Activated CD4-positive, alpha-beta T cell treated with anti-CD3 and anti-CD28 coated beads for 24 hours (primary cell): ENCODE measurements around the gene VSTM4.

Source experiments
- DNase-seq, 2 donors: peaks; one replicate each; pipeline ENCODE4 v3.0.0-alpha.2; 2020; ENCODE audit warnings: low read depth in 2 of 2

Gene VSTM4

DNA sequence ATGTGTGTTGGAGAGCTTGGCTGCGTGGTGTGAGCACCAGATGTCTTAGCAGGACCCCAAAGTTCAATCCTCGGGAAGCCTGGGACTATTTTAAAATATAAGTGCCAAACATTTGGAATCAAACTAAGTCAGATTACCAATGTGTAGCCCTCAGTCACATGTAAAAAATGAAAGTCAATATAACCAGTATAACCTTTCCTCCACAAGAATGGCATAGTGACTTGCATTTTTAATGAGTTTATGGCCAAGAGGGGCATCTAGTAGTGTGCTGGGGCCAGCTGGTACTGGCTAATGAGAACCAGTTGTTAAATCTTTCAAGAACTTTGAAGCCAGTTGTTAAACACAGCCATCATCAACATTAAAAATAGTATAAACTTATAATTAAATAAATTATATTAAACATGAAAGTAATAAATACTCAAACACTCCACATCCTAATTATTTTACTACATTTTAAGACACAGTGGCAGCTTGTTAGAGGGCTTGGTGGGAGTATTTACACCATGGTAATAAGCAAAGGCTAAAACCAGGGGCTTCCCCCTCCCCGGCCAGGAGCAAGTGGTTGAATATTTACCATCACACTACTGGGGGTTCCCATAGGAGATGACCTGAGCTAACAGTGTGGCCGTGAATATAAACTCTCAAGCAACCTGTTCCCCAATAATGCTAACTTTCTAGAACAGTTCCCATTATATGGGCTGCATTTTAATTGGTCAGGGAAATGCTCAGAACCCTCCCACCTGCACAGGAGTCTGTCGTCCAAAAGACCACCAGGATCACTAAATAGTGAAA, 26.4 kb upstream of the VSTM4 start:
- DNase-seq = no peak

GRCh38 chr10:49140304-49141177, 25.2 kb upstream of the VSTM4 start:
- DNase-seq = no peak

DNA sequence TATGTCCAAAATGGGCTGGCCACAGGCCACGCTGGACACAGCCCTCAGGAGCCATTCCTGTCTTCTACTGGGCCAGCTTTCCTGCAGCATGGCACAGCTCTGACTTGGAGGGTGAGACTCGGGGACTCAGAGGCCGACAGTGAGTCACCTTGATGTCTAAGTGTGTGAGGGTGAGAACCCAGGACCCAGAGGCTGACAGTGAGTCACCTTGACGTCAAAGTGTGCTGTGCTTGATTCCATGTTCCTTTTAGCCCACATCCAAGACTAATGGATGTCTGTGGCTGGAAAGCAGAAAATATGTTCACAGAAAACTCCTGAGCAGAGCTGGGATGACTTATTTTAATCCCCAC, 24.5 kb upstream of the VSTM4 start:
- DNase-seq = no peak

- no peak for DNase-seq
Observed at GRCh38 chr10:49139028-49139845, 23.9 kb upstream of the VSTM4 start.

- DNase-seq = no peak
Observed at GRCh38 chr10:49138361-49138891, 23.1 kb upstream of the VSTM4 start.

- DNase-seq = no peak
Observed at GRCh38 chr10:49136525-49136924, 21.2 kb upstream of the VSTM4 start.

GRCh38 chr10:49135575-49136313, 20.4 kb upstream of the VSTM4 start:
- DNase-seq = no peak

DNA sequence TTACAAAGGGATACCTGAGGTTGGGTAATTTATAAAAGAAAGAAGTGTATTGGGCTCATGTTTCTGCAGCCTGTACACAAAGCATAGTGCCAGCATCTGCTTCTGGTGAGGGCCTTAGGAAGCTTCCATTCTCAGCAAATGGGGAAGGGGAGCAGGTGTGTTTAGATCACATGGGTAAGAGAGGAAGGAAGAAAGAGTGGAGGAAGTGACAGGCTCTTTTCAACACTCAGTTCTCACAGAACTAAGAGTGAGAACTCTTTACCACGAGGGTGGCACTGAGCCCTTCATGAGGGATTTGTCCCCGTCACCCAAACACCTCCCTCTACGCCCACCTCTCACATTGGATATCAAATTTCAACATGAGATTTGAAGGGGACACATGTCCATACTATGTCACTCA, 19.0 kb upstream of the VSTM4 start:
- DNase-seq = no peak

DNA sequence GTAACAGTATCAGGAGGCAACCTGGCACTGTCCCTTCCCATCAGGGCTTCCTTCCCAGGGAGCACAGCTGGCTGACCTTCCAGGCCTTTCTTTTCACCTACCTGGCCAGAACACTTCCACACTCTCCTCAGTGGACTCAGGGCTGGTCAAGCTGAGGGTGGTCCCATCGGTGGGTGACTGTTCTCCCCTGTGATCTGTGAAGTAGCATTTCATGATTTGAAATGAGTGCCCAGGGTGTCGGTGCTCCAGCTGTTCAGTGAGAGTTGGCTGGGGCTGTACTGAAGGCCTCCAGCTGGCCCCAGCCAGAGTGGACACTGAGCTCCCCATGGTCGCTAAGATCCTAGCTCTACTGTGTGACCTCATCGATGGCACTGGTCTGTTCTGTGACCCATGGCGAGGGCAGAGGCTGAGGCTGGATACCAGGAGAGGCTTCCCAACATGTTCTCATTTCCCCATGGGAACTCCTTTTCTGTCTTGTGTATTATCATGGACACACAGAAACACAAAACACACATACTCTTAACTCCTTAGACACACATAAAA, 18.5 kb upstream of the VSTM4 start, which contains the start of gene FAM170B:
Gene FAM170B (minus strand): TSS at position 316 of the 543 bp plus-strand sequence. CDS start 103 bp downstream, at position 213.
- no peak for DNase-seq

GRCh38 chr10:49132362-49132737, 17.0 kb upstream of the VSTM4 start:
- DNase-seq = no peak

- DNase-seq = no peak
Observed at GRCh38 chr10:49131507-49132361, 16.4 kb upstream of the VSTM4 start.

- no peak for DNase-seq
Observed at GRCh38 chr10:49129376-49129775, 14.1 kb upstream of the VSTM4 start.

DNA sequence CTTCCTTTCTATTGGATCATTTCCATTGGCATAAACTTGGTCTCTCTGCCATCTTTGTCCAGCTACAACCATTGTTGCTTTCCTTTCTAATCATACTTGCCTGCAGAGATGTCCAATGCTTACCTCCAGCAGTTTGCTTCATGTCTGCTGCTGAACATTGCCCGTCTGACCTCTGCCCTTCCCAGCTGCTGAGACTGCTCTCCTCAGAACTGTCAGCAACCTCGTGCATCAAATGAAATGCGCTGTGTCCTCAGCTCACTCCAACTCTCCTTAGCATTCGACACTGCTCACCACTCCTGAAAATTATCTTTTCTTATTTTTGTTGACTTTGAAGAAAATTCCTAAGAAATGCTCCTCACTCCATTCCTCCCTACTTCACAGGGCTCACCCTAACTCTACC, 13.5 kb upstream of the VSTM4 start:
- DNase-seq = no peak

- no peak for DNase-seq
Observed at GRCh38 chr10:49123981-49124950, 8.9 kb upstream of the VSTM4 start.

GRCh38 chr10:49120911-49121310, 5.6 kb upstream of the VSTM4 start:
- no peak for DNase-seq

- DNase-seq = no peak
Observed at GRCh38 chr10:49119746-49120145, 4.4 kb upstream of the VSTM4 start.

GRCh38 chr10:49118430-49119074, 3.2 kb upstream of the VSTM4 start:
- no peak for DNase-seq

- DNase-seq = no peak
Observed at GRCh38 chr10:49117376-49118070, 2.2 kb upstream of the VSTM4 start.
